HT1080 (cell line): ENCODE data around the gene MSI2. TPM values are rescaled to one million over a fixed set of nuclear protein-coding genes. Genes with fewer than 3 reads are reported as not detected.
A peak's percentile ranks its signal among the peaks of the same experiment; 100 is the strongest.

ENCODE experiments used
- DNase-seq: peaks from one replicate; pipeline ENCODE4 v3.0.0-alpha.2; 2015; ENCODE audit warnings: low read depth
- total RNA-seq: library from RNA; depleted of rRNA; stranded (reverse); fragments of >200 nt; shearing (Covaris generic); gene quantifications from 2 replicates; pipeline ENCODE4 v1.2.3, GENCODE V29; 2014

Gene MSI2
- total RNA-seq, 1 experiment from 2014 or later, result 33.0 TPM

DNA sequence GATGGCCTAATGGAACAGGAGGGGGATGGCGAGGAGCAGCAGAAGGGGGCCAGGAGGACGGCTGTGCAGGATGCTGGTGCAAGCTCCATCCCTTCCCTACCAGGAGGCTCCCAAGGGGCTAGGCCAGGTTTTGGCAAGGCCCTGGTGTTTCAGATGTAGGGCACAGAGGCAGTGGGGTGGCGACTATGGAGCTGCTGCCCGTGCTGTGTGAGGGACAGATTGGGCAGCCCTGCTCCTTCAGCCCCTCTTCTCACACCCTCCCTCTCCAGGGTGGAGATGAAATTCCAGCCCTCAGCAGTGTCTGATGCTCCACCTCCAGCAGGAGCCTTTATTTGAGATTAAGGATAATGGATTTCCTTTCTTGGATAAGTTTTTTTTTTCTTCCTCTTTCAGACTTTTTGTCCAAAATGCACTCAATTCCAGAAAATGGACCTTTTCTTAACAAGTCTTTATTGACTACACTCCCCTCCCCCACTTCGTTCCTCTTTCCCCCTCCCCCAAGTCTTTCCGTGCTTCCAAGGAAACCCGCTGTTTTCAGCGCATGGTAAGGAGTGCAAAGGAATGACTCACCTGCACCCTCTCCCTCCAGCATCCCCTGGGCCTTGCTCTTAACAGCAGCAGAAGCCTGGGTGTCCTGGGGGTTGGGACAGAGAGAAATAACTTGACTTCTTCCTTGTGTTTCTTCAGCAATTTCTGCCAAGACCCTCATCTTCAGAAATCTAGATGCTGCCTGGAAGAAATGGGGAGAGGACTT is 393.6 kb downstream of the MSI2 start:
- DNase-seq, result peak; percentile 79

GRCh38 chr17:57650548-57650947 is 394.2 kb downstream of the MSI2 start:
- no peak for DNase-seq

- DNase-seq, result no peak
Measured at GRCh38 chr17:57651451-57651850, 395.1 kb downstream of the MSI2 start.

DNA sequence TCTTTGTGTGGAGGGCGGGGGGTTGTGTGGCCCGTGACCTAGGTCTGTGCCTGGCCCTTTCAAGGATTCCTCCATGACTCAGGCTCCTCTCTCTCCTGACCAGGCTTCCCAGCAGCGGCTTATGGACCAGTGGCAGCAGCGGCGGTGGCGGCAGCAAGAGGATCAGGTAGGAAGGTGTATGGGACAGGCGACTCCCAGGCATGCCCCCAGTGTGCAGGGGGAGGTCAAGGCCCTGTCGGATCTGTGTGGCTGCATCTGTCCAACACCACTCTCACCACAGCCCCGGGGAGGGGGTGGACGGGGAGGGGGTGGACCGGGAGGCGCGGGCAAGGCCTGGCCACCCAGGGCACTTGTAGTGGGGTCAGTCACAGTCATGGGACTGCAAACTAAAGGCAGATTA is 395.7 kb downstream of the MSI2 start:
- DNase-seq, result no peak

DNA sequence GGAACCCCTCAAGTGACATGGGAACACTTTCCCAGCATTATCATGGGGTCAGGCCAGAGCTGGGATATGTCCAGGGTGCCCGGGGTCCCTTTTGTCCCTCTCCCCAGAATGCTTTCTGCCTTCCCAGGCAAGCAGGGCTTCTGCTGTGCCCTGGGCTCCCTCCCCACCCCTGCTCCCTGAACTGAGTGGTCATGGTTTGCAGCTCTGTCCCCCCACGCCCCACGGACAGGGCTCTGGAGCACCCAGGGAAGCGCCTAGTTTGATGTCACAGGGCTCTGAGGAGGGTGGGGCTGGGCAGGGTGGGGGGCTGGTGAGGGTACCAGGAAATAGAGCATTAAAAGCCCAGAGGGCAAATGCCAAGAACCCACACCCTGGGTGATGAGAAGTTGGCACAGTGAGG is 396.5 kb downstream of the MSI2 start:
- no peak for DNase-seq

DNA sequence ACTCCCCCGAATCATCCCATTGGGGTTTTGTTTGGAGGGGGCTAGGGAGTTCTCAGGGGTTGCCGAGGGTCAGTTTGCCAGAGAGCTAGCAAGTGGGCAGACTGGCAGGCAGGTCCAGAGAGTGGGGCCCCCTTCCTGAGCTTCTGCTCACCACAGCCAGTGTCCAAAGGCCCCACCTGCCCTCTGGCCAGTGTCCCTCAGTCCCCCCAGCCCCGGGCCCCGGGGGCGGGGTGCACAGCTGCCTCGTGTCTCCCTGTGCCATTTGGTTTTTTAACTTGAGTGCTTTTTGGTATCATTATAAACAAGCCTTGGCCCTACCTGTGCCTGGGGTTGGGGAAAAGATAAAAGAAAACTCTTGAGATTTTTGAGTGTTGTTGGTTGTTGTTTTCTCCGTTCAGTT is 397.0 kb downstream of the MSI2 start:
- DNase-seq, result no peak

GRCh38 chr17:57654040-57654775 is 397.9 kb downstream of the MSI2 start:
- no peak for DNase-seq

DNA sequence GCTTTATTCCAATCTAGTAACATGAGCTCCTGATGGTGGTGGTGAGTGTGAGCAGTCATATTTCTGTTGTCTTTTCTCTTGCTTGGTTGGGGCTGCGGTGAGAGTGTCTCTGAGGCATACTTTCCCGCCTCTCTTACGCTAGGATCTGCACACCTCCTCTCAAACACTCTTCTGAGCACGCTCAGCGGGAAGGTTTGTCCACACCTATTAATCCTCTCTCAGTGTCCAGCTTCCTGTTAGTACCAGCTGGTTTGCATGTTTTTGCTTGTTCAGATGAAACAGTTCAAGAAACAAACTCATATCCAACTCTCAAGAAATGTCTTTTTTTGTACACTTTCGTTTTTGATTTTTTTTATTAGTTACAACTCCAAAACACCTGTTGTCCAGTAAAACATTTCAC is 399.2 kb downstream of the MSI2 start:
- no peak for DNase-seq

DNA sequence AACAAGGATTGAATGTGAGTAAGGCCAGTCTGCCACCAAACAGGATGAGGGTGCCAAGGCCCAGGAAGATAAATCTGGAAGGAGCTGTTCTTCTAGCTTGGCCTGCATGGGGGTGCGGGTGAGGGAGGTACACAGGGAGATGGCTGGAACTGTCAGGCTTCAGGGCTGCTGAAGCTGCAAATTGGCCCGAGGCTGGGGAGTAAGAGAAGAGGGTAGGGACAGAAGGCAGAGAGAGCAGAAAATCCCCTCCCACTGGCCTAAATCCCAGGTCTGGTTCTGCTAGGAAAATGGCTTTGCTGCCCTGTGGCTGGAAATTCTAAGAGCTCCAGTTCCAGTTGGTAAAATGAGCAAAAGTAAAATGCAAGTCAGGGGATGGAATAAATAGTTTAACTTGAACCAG is 400.9 kb downstream of the MSI2 start:
- DNase-seq, result no peak

DNA sequence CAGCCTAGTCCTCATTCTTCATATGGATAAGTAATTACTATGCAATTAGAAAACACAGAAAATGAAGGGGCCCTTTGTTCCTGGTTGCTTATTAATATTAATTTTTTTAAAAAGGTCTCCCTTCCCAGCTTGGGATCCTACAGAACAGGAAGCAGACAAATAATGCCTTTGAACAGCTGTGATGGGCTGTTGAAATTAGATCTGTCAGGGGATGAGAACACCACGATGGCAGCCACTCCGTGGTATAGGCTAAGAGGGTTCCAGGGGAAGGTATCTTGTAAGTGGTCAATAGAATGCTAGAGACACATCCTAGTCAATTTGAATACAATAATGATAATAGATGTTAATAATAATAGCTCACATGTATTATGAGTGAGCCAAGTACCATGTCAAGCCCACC is 405.7 kb downstream of the MSI2 start:
- DNase-seq, result no peak

DNA sequence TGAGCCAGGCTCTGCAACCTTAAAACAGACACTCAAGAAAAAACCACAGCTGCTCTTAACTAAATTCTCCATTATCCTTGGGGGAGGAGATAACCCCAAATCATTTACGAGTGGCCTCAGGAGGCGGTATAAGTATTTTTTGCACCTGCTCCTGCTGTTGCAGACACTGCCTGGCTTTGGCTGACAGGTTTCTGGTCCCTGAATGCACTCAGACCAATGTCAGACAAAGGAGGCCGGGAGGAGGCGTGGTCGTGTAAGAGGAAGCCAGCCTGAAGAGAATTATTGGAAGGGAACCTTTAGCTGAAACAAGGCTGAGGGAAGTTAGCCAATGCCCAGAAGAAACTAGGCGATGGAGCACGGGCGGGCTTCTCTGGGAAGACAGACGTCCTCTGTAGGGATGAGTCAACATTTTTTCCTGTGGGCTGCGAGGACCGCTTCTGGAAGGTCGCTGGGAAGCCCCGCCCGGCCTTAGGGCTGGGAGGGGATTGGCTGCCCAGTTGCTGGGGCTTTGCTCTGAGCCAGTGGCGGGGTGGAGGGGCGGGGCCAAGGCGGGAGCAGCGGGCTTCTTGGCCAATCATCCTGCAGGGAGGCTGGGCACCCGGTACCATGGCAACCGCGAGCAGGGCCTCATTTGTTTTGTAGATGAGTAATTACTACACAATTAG is 406.5 kb downstream of the MSI2 start:
- peak; percentile 100 for DNase-seq

DNA sequence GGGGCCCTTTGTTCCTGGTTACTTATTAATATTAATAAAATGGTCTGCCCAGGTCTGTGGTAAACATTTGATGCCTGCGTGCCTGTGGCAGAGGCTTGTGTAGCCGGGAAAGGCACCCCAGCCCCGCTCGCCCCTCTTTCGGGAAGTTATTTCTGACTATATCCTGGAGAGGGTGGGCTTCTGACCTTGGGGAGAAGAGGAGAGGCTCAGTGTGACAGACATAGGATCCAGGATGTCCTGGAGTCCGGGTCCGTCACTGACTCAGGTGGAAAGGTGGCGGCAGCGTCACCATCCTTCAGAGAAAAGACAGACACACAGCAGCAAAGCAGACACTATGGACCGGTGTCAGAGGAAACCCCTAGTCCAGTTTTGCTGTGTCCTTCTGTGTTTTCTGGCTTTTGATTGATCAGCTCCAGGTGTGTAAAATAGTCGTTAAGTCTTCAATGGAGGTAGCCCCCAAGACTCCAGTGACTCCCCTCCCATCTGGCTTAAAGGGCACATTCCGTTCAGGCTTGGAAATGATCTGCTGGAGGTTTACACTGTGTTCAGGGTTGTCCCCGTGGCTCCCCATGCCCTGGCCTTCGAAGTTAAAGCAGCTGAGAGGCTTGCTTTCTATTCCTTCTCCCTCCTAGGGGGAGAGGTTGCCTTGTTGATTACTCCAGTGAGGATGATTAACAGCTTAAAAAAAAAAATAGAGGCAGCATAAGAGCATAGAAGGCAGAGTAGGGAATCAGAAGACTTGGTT is 407.2 kb downstream of the MSI2 start:
- no peak for DNase-seq

GRCh38 chr17:57665128-57665527 is 408.8 kb downstream of the MSI2 start:
- DNase-seq, result no peak

DNA sequence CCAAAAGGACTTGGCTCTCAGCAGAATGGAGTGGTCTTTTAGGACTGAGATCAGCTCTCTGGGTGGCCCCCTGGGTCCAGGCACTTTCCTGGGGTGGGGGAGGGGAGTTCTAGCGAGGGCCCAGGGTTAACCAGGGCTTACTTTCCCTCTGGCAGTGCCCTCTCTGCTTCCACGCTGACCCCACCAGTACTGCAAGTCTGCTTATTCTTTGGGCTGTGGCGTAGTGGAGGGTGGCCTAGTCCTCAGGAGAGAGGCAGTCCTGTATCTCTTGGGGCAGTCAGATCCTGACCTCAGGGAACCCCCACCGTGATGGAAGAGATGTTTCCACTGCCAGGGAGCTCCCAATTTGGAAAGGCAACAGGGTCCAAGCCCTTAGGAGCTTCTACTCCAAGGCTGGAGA is 409.4 kb downstream of the MSI2 start:
- DNase-seq, result no peak

GRCh38 chr17:57666201-57666870 is 410.0 kb downstream of the MSI2 start:
- DNase-seq, result no peak

- DNase-seq, result no peak
Measured at GRCh38 chr17:57666946-57667345, 410.6 kb downstream of the MSI2 start.

DNA sequence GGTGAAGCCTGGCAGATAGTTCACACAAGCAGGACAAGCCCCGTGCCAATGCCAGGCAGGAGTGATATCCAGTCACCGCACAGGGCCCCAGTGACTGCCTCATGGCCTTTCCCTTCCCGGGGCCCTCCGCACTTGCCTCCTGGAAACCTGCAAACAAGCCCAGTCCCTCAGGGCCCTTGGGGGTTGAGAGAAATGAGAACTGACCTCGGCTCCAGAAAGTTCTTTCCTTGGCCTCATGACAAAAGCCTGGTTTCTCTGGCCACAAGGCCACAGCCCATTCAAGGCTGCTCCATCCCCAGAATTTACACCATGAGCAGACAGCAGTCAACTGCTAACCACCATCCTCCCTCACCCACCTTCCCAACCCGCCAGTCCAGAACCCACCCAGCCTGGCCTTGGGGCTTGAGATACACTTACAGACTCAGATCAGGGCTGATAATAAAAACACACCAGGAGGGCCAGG is 411.2 kb downstream of the MSI2 start:
- DNase-seq, result no peak

DNA sequence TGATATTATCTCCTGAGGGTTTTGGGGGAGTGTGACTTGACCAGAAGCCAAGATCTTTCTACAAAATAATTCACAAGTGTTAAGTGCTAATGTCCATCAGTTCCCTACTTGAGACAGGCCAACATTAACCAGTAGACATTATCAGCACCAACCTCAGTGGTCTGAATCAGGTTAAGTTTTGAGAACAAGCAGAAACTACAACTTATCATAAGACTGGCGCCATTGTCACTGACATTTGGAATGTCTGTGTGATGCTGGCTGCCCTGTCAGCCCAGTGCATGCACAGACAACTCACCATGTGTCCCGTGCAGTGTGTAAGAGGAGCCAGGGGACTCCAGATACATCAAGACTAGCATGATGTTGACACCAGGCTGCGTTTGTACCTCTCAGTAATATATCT is 412.0 kb downstream of the MSI2 start:
- no peak for DNase-seq

- no peak for DNase-seq
Measured at GRCh38 chr17:57669671-57670529, 413.6 kb downstream of the MSI2 start.
